Right lobe of liver (tissue), 6 donors: ENCODE results near the gene ZBTB7B. TPM values are rescaled to one million over a fixed set of nuclear protein-coding genes. Genes with fewer than 3 reads are reported as not detected.

Source experiments
- ATAC-seq, 4 donors: fragments of 200-7000 bp; cut with Tn5 transposase; one replicate each; pipeline ENCODE4 v1.9.1; 2020; ENCODE audit warnings: mild to moderate bottlenecking in 4 of 4, moderate library complexity in 4 of 4
- DNase-seq, 3 donors: peaks; one replicate each; pipeline ENCODE4 v3.0.0-alpha.2; 2020
- H3K27ac ChIP-seq, 3 donors: fragments of 200-600 bp; one replicate each; pipeline ENCODE4 v1.8.0; 2022
- H3K27me3 ChIP-seq, 2 donors: fragments of 200-600 bp; one replicate each; pipeline ENCODE4 v1.8.0; 2022
- H3K36me3 ChIP-seq, 4 donors: fragments of 200-600 bp; sonication (generic) in 1 of 4; one replicate each; pipeline versions ENCODE4 v1.5.1 to v1.8.0; 2017 to 2022; ENCODE audit warnings: control low read depth in 1 of 4
- H3K4me1 ChIP-seq, 4 donors: fragments of 200-600 bp; sonication (generic) in 1 of 4; one replicate each; pipeline versions ENCODE4 v1.5.1 to v1.8.0; 2017 to 2022; ENCODE audit warnings: control low read depth in 1 of 4
- H3K4me3 ChIP-seq, 3 donors: fragments of 200-600 bp; one replicate each; pipeline ENCODE4 v1.8.0; 2022
- H3K9me3 ChIP-seq, 4 donors: fragments of 200-600 bp; sonication (generic) in 1 of 4; one replicate each; pipeline versions ENCODE4 v1.5.1 to v1.8.0; 2017 to 2022; ENCODE audit warnings: control low read depth in 1 of 4
- POLR2A ChIP-seq: fragments of 450-650 bp; IDR thresholded peaks from one replicate; pipeline ENCODE4 v1.6.1; 2017; ENCODE audit warnings: antibody characterized with exemption, mild to moderate bottlenecking
- WGBS: methylation state at CpG from one replicate; pipeline ENCODE4 v1.1.6; 2018; ENCODE audit warnings: low coverage, low lambda C conversion rate; ENCODE audit not compliant: insufficient coverage; ENCODE audit errors: missing lambda C conversion rate; 5-methylcytosine and 5-hydroxymethylcytosine counted together
- intact Hi-C, 2 donors: fragments of 100-400 bp; cut with DNase I; formaldehyde crosslinking; loops; one replicate each; pipeline versions ENCODE4 v1.11.2 to v1.14.1; 2022
- total RNA-seq, 6 experiments: library from RNA; depleted of rRNA in 2 of 6; stranded (reverse); fragments of >200 nt in 2 of 6; fragmentation: NEBNext Ultra II Directional in 3 of 6; extraction: Animal tissue kit (Norgen Biotek cat#: 25700) in 3 of 6; gene quantifications; one replicate each; pipeline versions ENCODE4 v1.1.0 to v1.2.4, GENCODE V29; 2016 to 2023
- TF ChIP-seq, protein P1 (sequence below), 4 donors: fragments of 200-600 bp in 3 of 4; fragments of 450-650 bp in 1 of 4; IDR thresholded peaks; one replicate each; pipeline versions ENCODE4 v1.5.1 to v1.8.0; 2016 to 2022; ENCODE audit warnings: antibody characterized with exemption in 4 of 4, mild to moderate bottlenecking in 2 of 4
- donor health status: DM: no; HTN: yes; CAD: no.
- donor health status: DM: no; HTN: no; CAD: no.
- donor health status: DM: no; HTN: no; CAD: no.
- donor health status: DM: no; HTN: yes; CAD: no.
- donor health status: DM: no; HTN: yes; CAD: no.

Gene ZBTB7B
- total RNA-seq, 6 experiments from 2014 or later, result 35.0 to 83.8 (median 38.8) TPM

GRCh38 chr1:155060736-155061135 is 58.1 kb downstream of the ZBTB7B start:
- WGBS, result no CpG with 5 or more reads among the region's 8 CpGs
- Histone ChIP-seq H3K27me3 (no peaks in the 10 kb centered on the region), H3K36me3 (peaks cover 0 to 14% (median 0%) of the 10 kb centered on the region in 4 donors), H3K4me3 (no peak overlapping the region), H3K9me3 (no peaks in the 10 kb centered on the region), H3K27ac (no peak overlapping the region), H3K4me1 (peaks cover 0 to 27% (median 14%) of the 10 kb centered on the region in 4 donors)
- DNase-seq (no peak), ATAC-seq (no peak)
- no peak for TF ChIP-seq POLR2A
- TF ChIP-seq, protein P1, sequence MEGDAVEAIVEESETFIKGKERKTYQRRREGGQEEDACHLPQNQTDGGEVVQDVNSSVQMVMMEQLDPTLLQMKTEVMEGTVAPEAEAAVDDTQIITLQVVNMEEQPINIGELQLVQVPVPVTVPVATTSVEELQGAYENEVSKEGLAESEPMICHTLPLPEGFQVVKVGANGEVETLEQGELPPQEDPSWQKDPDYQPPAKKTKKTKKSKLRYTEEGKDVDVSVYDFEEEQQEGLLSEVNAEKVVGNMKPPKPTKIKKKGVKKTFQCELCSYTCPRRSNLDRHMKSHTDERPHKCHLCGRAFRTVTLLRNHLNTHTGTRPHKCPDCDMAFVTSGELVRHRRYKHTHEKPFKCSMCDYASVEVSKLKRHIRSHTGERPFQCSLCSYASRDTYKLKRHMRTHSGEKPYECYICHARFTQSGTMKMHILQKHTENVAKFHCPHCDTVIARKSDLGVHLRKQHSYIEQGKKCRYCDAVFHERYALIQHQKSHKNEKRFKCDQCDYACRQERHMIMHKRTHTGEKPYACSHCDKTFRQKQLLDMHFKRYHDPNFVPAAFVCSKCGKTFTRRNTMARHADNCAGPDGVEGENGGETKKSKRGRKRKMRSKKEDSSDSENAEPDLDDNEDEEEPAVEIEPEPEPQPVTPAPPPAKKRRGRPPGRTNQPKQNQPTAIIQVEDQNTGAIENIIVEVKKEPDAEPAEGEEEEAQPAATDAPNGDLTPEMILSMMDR (IDR thresholded peaks at IDR 0.05), result no peak
- intact Hi-C loops, result no loop called here

GRCh38 chr1:155061381-155062150 is 59.0 kb downstream of the ZBTB7B start:
- Histone ChIP-seq H3K9me3 (no peaks in the 10 kb centered on the region), H3K4me3 (no peak overlapping the region), H3K27me3 (no peaks in the 10 kb centered on the region), H3K27ac (no peak overlapping the region), H3K4me1 (peaks cover 0 to 27% (median 14%) of the 10 kb centered on the region in 4 donors), H3K36me3 (peaks cover 0 to 14% (median 0%) of the 10 kb centered on the region in 4 donors)
- intact Hi-C loops, result no loop called here
- TF ChIP-seq POLR2A, result no peak
- TF ChIP-seq, protein P1 (IDR thresholded peaks at IDR 0.05), result peak; percentile 98 to 99 (median 99)
- DNase-seq (peak; percentile 88 to 91 (median 89)), ATAC-seq (peak; percentile 67 to 77 (median 72))
- WGBS, result 28% methylated on average over 11 of the region's 21 CpGs

DNA sequence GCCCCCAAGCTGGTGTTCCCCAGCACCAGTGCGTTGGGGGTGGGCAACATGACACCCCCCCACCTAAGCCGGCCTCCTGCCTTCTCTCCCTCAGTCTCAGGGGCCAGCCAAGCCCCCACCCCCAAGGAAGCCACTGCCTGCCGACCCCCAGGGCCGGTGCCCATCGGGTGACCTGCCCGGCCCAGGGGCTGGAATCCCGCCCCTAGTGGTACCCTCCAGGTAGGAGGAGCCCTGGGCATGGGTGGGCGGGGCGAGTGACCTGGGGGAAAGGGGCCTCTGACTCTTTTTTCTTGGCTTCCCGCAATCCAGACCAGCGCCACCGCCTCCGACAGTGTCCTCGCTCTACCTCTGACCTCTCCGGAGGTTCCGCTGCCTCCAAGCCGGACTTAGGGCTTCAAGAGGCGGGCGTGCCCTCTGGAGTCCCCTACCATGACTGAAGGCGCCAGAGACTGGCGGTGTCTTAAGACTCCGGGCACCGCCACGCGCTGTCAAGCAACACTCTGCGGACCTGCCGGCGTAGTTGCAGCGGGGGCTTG is 59.6 kb downstream of the ZBTB7B start:
- DNase-seq, result no peak
- H3K36me3 ChIP-seq, result peaks cover 0 to 12% (median 0%) of the 10 kb centered on the region in 4 donors
- intact Hi-C loops, result no loop called here

DNA sequence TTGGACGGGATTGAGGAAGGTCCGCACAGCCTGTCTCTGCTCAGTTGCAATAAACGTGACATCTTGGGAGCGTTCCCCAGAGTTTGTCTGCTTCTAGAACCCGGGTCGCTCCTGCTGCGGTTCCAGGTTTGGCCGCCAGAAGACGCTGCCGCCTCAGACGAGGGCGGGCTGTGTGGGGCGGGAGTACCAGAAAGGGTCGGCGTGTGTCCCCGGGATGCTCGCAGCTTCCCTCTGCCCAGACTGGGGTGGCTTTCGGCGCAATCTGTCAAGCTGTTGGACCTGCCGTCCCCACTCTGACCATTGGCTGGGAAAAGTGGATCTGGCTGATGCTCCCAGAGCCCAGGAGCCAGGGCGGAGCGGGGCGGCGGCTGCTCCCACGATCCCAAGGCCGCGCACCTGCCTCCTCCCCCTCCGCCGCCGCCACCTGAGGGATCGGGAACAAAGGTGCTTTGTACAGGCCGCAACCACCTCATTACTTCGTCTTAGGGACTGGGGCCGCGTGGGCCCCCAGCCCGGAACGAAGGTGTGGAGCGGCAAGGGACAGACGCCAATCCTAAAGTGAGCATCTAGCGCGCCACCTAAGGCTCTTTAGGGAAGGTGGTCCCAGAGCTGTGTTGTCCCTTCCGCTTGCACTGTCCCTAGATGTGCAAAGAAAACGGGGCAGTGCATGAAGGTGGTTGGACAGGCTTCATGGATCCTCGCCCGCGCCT is 60.3 kb downstream of the ZBTB7B start:
- no peak overlapping the region for H3K27ac ChIP-seq
- 3% methylated on average over 15 of the region's 46 CpGs for WGBS

More for the DNA sequence above, 59.6 kb downstream of the ZBTB7B start:
- no peak for ATAC-seq
- Histone ChIP-seq H3K27ac (no peak overlapping the region), H3K4me3 (no peak overlapping the region), H3K27me3 (no peaks in the 10 kb centered on the region), H3K9me3 (no peaks in the 10 kb centered on the region), H3K4me1 (peaks cover 0 to 27% (median 14%) of the 10 kb centered on the region in 4 donors)
- 20% methylated on average over 7 of the region's 29 CpGs for WGBS
- TF ChIP-seq, protein P1 (IDR thresholded peaks at IDR 0.05), result no peak

More for the DNA sequence above, 60.3 kb downstream of the ZBTB7B start:
- no peak for TF ChIP-seq POLR2A
- TF ChIP-seq, protein P1 (IDR thresholded peaks at IDR 0.05), result peak; percentile 58 to 63 (median 62)
- DNase-seq (no peak), ATAC-seq (peak; percentile 5 to 44 (median 28))
- H3K9me3 ChIP-seq, result no peaks in the 10 kb centered on the region
- H3K4me1 ChIP-seq, result peaks cover 0 to 27% (median 14%) of the 10 kb centered on the region in 4 donors
- peak overlapping the region in 2 of 3 donors; percentile 75 to 92 for H3K4me3 ChIP-seq
- peaks cover 0 to 6% (median 0%) of the 10 kb centered on the region in 4 donors for H3K36me3 ChIP-seq
- no peaks in the 10 kb centered on the region for H3K27me3 ChIP-seq
- intact Hi-C loops, result no loop called here
